Hematopoietic multipotent progenitor cell treated with erythropoietin and hydrocortisone succinate and interleukin-3 and kit ligand, for 6 days (in vitro differentiated cells): ENCODE results near the gene SH2D3A.
"Not testable (repeated sequence)": the region's sequence is repeated elsewhere in the genome, so short reads cannot be mapped to it uniquely, and the experiment has no call there.

Experiments used
- DNase-seq: peaks from one replicate; pipeline ENCODE4 v3.0.0-alpha.2; 2015

The SH2D3A gene

DNA sequence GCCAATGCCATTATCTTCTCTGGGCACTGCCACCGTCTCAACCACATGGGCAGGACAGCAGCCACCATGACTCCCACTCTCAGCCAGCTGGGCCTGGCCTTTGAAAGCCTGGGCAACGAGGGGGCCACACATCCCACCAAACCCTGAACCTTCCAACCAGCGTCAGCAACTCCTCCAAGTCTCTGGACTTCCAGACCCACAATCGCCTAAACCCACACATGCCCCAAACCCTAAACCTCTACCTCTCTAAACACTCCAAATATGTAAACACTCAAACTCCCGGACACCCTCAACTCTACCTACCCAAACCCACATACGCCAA lies 47.7 kb downstream of the SH2D3A start:
- DNase-seq: no peak

DNA sequence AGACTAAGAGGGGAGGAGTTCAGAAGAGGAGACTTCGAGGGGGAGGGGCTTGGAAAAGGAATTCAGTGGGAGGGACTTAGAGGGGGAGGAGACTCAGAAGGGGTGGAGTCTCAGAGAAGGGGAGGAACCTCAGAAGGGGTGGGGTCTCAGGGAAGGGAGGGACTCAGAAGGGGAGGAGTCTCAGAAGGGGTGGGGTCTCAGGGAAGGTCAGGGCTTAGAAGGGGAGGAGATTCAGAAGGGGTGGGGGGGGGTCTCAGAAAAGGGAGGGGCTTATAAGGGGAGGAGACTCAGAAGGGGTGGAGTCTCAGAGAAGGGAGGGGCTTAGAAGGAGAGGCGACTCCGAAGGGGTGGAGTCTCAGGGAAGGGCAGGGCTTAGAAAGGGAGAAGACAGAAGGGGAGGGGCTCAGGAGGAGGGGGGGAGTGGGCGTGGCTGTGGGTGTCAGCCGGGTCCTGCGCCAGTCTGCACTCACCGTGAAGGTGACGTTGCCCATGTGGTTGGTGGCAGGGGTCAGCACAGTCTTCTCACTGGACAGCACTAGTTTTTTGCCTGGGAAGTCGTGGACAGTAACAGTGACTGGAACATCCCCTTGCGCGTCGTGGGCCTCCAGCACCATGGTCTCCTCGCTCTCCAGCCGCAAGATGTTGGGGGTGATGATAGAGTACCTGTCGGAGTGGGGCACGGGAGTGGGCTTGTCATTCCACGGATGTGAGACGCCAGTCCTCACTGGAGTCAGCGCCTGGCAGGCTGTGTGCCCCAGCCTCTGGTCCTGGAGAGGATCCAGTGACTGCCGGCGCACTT lies 48.3 kb downstream of the SH2D3A start:
- DNase-seq: peak; percentile 70

DNA sequence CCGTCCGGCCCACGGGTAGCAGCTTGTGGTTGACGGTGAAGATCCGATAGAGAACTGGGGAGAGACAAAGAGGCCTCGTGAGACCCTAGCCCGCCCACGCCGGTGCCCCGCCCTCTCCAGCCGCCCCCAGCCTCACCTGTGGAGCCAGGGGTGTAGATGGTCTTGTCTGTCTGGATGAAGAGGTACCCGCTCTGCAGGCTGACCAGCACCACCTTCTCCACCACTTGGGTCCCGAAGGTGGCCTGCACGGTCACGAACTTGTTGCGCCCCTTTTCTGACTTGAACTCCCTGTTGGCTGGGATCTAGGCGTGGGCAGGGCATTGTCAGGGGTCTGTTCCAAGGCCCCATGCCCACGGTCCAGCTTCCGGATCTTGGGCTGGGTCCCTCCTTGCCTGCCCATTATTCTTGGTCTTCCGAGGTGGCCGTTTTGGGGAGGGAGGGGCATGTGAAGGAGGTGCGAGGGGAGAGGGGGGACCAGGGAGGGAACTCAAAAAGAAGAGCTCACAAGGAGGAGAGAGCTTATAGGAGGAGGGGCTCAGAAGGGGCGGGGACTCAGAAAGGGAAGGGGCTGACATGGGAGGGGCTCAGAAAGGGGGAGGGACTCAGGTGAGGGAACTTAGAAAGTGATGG lies 49.0 kb downstream of the SH2D3A start:
- no peak for DNase-seq

DNA sequence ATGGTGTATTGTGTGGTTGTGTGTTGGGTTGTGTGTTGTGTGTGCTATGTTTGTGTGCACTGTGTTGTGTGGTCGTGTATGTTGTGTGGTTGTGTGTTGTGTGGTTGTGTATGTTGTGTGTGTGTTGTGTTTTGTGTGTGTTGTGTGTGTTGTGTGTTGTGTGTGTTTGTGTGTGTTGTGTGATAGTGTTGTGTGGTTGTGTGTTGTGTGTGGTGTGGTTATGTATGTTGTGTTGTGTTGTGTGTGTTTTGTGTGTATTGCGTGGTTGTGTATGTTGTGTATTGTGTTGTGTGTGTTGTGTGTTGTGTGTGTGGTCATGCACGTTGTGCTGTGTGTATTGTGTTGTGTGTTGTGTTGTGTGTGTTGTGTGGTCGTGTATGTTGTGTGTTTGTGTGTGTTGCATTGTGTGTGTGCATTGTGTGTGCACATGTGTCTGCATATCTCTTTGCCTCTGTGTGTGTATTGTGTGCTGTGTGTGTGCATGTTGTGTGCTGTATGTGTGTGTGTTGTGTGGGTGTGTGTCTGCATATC lies 49.7 kb downstream of the SH2D3A start:
- no peak for DNase-seq

DNA sequence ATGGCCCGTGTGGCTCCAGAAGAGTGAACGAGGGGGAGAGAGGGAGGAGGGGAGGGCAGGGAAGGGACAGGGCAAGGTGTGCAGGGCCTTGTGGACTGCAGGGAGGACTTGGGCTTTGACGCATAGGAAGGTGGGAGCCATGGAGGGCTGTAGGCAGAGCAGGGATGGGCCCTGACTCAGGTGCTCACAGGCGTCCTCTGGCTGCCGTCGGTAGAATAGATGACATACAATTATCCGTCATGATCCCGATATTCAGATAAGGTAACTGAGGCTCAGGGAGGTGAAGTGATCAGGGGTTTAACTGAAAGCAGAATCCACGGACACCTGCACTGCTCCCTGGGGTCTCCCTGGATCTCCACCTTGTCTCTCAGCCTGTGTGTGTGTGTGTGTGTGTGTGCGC lies 50.2 kb downstream of the SH2D3A start:
- no peak for DNase-seq

DNA sequence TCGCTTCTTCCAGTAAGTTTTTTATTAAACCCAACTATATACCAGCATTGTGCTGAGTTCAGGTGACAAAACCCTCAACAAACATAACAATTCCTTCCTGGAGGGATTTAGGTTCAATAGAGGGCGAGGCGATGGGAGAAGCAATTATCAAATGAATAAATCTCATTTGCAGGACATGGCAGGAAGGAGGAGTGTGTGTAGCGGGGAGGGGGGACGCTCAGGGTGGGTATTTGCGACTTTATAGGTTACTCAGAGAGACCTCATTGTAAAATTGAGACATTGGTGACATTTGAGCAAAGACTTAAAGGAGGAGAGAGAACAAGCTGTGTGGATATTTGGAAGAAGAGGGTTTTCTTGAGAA lies 50.6 kb downstream of the SH2D3A start:
- DNase-seq: no peak

DNA sequence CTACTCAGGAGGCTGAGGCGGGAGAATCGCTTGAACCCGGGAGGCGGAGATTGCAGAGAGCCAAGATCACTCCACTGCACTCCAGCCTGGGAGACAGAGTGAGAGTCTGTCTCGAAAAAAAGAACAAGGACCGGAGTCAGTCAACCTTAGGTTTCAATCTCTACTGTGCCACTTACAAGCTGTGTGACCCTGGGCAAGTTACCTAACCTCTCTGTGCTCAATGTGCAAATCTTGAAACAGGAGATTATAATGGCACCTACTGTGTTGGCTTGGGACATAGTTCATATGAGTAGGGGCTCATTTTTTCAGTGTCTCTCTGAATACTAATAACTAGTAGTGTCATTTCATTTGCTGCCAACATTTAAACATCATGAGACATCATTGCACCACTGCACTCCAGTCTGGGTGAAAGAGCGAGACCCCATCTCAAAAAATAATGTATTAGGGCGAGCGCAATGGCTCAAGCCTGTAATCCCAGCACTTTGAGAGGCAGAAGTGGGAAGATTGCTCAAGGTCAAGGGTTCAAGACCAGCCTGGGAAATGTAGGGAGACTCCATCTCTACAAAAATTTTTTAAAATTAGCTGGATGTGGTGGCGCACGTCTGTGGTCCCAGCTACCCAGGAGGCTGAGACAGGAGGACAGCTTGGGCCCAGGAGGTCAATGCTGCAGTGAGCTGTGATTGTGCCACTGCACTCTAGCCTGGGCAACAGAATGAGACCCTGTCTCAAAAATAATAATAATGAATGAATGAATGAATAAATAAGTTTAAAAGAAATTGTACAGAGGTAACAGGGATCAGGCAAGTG lies 52.3 kb downstream of the SH2D3A start:
- no peak for DNase-seq

DNA sequence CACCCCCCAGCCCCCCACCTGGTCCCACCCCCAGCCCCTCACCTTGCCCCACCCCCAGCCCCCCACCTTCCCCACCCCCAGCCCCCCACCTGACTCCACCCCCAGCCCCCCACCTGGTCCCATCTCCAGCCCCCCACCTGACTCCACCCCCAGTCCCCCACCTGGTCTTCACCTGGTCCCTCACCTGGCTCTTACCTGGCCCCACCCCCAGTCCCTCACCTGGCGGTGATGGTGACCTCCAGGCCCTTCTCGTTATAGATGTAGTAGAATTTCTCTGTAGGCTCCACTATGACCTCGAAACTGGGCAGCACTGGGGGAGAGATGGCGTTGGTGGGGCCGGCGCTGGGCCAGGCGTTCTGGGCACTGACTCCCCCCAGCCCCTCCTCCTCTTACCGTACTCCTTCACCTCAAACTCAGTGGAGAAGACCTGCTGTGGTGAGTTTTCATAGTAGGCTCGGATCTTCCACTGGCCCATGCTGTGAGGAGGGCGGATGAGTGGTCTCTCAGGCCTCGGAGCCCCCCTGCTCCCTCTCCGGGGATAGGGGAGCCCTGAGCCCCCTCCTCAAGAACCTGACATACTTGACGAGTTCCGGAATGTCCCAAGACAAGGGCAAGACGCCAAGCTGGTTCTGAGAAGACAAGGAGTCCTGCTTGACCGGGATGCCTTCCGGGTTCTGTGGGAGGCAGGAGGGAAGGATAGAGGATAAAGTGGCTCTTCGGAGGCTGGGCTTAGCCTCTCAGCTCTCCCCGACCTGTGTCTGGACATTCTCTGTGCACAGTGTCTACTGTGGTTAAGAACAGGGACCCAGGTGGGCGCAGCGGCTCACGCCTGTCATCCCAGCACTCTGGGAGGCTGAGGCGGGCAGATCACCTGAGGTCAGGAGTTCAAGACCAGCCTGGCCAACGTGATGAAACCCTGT lies 53.2 kb downstream of the SH2D3A start:
- no peak for DNase-seq

DNA sequence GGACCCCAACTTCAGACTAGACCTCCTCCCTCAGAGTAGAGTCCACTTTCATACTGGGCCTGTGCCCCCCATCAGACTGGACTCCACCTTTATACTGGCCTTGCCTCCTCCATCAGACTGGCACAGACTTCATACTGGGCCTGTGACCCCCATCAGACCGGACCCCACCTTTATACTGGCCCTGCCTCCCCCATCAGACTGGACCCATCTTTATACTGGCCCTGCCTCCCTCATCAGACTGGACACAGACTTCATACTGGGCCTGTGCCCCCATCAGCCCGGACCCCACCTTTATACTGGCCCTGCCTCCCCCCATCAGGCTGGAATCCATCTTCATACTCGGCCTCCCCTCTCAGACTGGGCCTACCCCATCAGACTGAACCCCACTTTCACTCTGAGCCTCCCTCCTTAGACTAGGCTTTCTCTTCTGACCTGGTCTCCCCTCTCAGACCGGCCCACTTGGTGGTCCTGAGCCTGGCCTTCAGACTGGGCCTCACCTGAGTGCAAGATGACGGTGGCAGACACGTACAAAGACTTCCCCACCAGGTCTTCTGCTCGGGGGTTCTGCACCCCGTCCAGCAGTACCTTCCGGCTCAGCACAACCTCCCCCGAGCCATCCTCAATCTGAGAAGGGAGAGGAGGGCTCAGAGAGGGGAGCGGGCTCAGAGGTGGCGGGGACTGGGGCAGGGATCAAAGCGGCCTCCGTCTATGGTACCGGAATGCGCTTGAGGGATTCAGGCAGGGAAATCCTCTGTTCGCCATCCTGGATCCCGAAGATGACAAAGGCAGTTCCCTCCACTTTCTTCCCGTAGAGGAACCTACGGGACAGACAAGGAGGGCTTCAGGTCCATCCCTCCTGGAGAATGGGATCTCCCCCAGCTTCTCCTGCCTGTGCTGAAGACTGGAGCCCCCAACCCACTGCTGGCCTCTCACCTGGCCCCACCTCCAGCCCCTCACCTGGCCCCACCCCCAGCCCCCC lies 54.3 kb downstream of the SH2D3A start:
- no peak for DNase-seq

DNA sequence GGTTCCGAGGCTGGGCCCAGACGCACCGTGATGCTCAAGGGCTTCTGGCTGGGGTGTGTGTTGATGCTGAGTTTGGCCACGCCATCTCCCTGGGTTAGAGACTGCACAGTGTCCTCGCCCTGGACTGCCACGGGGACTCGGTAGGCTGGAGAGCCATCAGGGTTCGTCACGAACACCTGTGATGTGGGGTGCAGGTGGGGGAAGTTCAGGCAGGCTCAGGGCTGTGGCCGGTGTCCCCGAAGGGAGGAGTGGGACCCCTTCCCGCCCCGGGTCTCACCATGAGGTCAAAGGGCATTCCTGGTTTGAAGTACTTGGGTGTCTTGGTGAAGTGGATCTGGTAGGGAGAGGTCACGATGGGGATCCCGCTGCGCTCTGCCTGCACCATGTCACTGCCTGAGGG lies 55.0 kb downstream of the SH2D3A start:
- DNase-seq: no peak

DNA sequence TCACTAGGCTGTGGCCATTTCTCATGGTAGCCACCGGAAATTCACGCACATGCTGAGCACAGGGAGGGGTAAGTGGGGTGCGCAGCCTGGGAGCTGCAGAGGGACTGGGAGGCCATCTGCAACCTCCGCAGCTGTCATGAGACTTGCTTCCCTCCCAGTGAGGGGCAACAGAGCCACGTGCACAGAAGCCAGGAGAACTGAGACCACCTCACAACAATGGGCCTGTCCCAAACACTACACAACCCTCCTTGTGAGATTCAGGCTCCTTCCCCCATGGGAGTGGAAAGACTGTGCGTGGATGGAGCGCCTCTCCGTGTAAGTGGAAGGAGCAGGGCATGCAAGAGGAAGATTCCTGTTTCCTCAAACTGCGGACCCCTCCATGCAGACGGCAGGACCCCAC lies 55.6 kb downstream of the SH2D3A start:
- no peak for DNase-seq

DNA sequence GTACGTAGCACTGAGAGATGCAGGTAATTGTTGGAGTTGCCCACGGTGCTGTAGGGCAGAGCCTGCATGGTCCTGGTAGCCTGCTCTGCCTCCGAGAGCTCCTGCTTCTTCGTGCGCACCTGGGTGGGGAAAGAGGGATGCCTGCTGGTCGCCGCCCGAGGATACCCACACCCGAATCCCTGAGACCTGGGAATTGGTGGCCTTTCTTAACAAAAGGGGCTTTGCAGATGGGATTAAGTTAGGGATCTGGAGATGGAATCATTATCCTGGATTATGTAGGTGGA lies 56.2 kb downstream of the SH2D3A start:
- no peak for DNase-seq

DNA sequence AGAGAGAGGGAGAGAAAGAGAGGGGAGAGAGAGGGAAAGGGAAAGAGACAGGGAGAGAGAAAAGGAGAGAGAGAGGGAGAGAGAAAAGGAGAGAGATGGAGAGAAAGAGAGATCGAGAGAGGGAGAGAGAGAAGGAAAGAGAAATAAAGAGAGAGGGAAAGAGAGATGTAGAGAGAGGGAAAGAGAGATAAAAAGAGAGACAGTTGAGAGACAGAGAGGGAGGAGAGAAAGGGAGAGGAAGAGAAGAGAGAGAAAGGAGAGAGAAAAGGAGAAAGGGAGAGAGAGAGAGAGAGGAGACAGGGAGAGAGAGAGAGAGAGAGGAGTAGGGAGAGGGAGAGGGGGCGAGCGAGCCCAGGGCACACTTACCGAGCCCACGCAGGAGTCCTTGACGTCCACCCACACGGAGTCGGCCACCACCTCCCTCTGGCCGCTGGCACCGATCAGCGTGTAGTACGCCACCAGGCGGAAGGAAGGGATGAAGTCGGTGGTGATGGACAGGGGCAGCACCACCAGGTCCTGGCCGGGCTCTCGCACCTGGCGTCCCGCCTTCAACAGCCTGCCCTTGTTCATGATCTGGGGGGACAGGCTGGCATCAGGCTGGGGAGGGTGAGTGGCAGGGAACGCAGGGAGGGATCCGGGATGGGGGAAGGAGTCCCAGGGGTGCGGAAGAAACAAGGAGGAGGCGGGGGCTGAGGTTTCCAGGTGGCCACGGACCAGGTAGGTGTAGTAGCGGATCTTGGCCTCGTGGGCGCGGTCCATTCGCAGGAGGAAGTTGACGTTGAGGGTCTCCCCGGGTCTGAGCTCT lies 56.8 kb downstream of the SH2D3A start:
- no peak for DNase-seq

DNA sequence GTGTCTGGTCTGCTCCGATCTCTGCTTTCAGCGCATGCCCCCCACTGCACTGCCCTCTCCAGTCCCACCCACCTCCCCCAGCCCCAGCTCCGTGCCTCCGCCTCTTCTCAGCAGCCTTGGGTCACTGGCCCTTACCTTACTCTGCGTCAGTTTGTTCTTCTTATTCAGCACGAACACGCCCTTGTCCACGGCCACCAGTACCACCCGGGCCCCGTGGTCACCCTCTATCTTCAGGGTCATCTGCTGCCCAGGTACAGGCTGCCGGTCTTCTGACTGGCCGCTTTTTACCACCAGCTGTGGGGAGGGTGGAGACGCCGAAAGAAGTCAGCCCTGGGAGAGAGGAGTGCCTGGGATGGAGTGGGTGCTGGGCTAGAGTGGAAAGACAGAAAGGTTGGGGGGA lies 57.7 kb downstream of the SH2D3A start:
- no peak for DNase-seq

DNA sequence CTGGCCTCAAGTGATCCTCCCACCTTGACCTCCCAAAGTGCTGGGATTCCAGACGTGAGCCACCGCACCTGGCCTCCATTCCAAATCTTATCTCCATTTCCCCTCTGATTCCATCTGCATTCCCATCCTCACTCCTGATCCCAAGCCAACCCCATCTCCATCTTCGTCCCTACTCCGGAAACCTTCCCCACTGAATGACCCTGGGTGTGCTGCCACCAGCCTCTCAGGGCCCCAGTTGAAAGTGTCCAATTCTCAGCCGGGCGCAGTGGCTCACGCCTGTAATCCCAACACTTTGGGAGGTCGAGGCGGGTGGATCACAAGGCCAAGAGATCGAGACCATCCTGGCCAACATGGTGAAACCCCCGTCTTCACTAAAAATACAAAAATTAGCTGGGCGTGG lies 58.3 kb downstream of the SH2D3A start:
- DNase-seq: not testable (repeated sequence)

DNA sequence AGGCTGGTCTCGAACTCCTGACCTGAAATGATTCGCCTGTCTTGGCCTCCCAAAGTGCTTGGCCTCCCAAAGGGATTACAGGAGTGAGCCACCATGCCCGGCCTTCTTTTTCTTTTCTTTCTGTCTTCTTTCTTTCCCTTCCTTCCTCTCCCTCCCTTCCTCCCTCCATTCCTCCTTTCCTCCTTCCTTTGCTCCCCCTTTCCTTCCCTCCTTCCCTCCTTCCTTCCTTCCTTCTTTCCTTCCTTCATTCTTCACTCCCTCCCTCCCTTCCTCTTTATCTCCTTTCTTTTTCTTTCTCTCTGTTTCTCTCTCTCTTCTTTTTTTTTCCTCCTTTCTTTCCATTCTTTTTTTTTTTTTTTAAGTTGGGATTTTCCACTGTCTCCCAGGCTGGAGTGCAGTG lies 58.9 kb downstream of the SH2D3A start:
- no peak for DNase-seq

DNA sequence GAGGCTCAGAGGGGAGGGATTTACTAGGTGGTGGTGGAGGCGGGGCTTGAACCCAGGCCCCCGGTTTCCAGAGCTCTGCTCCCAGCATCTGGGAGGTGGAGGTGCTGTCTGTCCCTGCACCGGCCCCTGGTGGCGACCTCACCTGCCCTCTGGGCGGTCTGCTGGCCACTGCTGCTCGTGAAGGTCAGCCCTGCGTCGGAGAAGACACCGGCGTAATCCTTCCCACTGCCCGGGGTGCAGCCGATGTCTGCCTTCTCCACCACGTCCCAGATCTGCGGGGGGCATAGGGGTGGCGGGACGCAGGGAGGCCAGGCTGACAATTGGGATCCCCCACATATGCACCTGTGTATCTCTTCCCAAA lies 59.6 kb downstream of the SH2D3A start:
- no peak for DNase-seq

DNA sequence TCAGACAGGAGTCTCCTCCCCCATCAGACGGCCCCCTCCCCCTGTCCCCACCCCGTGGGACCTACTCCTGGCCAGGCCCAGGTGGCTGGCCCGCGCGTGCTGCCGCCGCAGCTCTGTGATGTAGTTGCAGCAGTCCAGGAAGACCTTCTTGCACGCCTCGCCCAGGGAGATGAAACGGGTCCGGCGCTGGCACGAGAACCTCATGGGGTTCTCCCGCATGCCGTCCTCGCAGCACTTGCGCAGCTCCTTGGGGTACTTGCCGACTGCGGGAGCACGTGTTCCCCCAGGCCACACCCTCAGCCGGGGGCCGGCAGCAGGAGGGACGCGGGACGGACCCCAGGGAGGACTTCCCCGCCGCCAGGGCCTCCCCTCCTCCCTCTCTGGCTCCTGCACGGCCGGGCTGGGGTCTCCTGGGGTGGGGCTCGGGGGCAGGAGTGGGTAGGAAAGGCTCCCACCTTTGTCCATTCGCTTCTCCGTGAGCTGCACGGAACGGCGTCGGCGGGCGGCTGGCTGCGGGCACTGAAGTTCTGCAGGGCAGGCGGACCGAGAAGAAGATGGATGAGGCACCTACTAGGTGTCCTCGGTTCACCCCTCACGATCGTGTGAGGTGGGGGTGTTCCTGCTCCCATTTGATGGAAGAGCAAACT lies 60.1 kb downstream of the SH2D3A start:
- no peak for DNase-seq

DNA sequence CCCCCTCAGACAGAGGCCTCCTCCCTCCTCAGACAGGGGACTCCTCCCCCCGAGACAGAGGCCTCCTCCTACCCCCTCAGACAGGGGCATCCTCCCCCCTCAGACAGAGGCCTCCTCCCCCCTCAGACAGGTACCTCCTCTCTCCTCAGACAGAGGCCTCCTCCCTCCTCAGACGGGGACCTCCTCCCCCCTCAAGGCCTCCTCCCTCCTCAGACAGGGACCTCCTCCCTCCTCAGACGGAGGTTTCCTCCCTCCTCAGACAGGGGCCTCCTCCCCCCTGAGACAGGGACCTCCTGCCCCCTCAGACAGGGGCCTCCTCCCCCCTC lies 60.6 kb downstream of the SH2D3A start:
- DNase-seq: no peak

DNA sequence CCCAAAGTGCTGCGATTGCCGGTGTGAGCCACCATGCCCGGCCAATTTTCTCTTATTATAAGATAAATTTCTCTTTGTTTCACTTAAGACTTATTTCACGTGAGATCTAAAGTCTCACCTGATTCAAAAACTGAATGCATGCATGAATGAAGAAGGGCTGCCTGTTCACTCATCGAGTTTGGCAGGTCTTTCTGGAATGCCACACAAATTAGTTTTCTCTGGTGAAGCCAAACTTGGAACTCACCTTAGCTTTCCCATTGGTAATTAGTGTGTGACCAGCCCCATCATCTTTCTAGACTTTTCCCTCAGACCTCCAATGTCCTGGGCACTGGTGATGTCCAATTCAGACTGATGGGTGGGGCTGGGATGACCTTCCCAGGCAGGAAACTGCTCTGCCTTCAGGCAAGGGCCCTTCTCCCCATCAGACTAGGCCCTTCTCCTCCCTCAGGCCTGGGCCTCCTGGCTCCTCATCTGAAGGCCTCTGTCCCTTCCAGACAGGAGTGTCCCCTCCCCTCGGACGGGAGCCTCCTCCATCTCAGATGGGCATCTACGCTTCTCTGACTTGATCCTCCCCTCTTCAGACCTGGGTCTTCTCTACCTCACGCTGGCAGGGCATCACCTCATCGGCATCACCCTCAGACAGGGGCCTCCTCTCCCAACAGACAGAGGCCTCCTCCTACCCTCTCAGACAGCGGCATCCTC lies 61.2 kb downstream of the SH2D3A start:
- no peak for DNase-seq
